NCI-H82 treated with DMSO at 0.1 percent for 48 hours (cell line): ENCODE results near the gene ZP2.
"Not testable (repeated sequence)": the region's sequence is repeated elsewhere in the genome, so short reads cannot be mapped to it uniquely, and the experiment has no call there.

ENCODE experiments used
- DNase-seq: peaks from one replicate; lab custom pipeline; 2025; ENCODE audit not compliant: unreplicated experiment; lab: John Stamatoyannopoulos, UW

ZP2 gene

DNA sequence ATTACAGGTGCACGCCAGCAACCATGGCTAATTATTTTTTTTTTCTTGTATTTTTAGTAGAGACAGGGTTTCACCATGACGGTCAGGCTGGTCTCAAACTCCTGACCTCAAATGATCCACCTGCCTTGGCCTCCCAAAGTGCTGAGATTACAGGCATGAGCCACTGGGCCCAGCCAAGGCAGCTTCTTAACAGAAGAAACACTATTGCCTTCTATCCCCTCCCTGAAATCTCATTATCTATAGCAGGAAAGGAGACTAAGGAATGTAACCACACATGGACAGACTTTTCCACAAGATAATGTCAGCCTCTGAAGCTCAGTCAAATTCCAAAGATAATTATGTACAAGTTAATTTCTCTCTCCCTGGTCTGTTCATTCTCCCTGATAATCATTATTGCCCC is 5.7 kb upstream of the ZP2 start:
- DNase-seq: no peak

DNA sequence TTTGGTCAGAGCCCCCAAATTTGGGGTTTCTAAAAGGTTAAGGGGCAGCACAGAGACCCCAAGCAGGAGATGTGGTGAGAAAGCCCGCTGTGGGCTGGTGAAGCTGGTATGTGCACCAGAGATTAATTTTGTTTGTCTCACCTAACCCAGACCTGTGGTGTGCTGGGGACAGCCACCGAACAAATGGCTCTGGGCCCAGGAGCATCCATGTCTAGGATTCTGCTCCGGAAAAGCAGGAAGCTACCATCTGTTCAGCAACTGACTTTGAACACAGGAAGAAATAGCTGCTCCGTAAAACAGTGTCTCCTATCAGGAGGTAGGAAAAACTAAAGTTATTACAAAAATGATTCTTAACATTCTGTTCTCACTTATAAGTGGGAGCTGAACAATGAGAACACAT is 2.7 kb upstream of the ZP2 start:
- no peak for DNase-seq

GRCh38 chr16:21208446-21209230 is 2.7 kb downstream of the ZP2 start:
- DNase-seq: no peak

DNA sequence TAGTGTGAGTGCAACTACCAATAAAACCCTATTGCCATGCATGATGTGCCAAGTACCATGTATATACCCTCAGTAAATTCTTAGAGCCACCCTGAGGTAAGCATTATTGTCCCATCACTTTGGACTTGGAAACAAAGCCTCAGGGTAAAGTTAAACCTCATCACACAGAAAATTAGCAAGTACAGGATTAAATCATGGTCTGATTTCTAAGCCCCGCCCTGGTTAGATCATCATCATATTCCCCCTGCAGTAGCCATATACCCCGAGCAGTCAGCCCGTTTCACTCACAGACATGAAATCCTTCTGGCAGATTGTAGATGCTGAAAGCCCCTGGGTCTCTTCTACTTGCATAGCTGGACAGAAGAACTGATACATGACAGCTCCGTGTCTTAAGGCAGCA is 4.8 kb downstream of the ZP2 start:
- no peak for DNase-seq

DNA sequence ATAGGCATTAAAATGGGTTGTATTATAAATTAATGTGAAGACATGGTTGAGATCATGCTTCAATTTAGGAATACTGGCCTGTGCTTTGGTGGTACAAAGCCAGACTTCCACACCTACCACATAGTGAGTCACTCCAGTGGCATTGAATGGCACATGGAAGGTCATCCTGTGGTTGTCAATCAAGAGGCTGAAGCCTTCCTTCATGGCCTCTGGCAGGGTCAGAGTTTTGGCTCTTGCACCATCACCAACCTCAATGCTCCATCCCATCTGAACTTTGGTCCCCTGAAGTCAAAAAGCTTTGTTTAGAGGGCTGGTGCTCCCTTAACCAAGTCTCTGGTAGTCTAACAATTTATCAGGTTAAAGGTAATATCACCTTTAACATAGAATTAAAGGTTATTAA is 6.1 kb downstream of the ZP2 start:
- DNase-seq: no peak

- no peak for DNase-seq
These were observed 8.1 kb downstream of the ZP2 start for GRCh38 chr16:21203155-21203797.

DNA sequence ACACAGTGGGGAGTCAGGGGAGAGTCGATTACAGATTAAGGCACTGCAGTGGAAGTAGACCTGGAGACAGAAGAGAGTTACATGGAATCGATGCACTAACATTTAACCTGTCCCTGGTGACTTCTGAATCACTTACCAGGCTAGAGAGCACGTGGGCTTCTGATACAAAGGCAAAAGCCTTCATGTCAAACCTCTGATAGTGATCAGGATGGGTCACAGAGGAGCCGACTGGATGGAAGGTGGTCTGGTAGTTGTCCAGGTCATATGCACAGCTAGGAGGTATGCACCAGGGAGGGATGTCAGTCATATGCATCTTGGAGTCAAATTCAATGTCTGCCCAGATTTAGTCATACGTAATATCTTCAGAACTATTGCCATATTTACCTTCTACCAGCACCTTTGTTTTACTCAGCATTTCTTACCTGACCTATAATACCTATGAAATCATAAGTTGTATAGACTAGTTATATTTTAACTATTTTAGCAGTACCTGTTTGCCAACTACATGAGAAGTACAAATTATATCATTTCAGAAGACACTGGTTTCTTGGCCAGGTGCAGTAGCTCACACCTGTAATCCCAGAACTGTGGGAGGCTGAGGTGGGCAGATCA is 11.7 kb downstream of the ZP2 start:
- no peak for DNase-seq

DNA sequence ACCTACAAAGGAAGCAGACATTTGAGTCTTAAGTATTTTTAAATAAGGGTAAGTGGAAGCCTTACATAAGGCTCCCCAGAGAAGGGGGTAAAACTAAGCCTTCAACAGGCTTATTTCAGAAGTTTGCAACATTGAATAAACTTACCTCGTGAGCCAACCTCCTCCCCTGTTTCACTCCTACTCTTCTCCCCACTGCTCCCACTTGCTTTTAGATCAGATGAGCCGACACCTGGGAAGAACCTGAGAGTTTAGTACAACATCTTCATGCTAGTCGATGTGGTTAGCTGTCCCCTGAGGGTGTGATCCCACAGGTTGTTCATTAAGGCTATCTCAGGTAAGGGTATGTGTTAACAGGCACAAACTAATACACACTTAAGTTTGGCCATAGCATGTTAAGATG is 13.8 kb downstream of the ZP2 start:
- no peak for DNase-seq

GRCh38 chr16:21197112-21197511 is 14.3 kb downstream of the ZP2 start:
- DNase-seq: no peak

GRCh38 chr16:21195330-21195729 is 16.0 kb downstream of the ZP2 start:
- not testable (repeated sequence) for DNase-seq

DNA sequence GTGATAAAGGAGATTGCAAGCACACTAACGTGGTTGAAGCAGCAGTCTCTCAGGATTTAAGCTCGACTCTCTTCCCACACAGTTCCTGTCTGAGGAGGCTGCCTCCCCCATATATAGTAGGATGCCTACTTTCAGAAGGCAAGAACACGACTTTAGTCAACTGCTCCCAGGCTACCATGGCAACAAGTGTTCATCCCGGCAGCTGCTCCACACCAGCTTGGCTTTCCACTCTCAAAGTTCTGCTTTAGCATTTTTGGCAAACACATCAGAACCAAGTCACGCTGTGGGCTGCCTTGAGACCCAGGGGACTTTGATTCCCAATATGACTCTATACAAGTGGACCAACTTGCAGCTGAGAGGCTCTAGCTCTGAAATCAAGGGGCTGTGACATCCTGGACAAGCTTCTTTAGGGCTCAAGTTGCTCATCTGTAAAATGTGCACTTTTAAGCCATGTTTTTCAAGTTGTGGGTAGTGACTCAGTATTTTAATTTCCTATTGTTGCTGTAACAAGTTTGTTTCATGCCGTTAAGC is 16.5 kb downstream of the ZP2 start:
- no peak for DNase-seq

DNA sequence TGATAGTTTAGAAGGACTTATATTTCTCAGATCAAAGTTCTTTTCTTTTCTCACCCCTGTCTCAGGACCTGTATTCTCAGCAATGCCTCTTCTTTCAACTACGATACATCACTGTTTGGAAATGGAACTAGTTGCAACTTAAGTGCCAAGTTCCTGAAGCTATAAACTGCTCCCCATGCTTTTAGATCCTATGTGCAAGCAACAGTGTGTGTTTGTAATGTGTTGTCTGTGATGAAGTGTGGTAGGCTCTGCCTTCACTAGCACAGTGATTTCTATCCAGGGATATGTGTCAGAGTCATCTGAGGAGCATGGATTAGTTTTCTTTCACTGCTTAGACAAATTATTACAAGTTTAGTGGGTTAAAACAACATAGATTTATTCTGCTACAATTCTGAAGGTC is 18.4 kb downstream of the ZP2 start:
- no peak for DNase-seq

DNA sequence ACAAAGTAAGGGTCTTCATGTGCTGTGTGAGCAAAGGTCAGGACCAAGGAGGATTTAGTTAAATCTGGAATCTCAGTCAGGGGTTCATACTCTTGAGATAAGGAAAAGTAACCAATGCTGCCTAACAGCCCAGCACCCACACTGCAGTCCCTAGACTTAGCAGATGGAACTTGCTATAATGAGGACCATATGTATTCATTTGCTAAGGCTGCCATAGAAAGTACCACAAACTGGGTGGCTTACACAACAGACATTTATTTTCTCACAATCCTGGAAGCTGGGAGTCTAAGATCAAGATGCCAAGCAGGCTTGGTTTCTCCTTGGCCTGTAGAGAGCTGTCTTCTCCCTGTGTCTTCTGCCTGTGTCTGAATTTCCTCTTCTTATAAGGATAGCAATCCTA is 20.8 kb downstream of the ZP2 start:
- peak; percentile 73 for DNase-seq

GRCh38 chr16:21190013-21190412 is 21.4 kb downstream of the ZP2 start:
- DNase-seq: no peak

DNA sequence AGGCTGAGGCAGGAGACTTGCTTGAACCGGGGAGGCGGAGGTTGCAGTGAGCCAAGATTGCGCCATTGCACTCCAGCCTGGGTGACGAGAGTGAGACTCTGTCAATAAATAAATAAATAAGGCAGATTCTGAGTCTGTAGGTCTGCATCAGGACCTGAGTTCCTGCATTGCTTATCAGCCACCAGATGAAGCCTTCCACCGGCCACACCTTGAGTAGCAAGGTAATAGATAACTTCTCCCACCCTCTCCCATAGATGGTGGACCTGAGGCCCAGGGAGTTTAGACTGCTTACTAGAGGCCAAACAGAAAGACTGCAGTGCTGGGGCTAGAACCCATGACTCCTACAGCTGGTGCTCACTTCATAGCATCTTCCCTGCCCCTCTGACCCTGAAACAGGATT is 22.1 kb downstream of the ZP2 start:
- no peak for DNase-seq

DNA sequence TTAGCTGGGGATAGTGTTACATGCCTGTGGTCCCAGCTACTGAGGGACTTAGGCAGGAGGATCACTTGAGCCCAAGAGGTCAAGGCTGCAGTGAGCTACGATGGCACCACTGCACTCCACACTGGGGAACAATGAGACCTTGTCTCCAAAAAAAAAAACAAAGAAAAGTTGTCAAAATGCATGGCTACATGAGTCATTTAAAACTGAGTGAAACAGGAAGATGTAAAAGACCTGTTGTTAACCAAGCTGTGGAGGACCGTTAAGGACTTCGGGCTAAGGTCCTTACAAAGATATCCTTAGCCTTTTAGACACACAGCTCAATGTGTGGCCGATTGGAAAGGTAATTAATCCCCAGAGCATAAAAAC is 25.1 kb downstream of the ZP2 start:
- no peak for DNase-seq

DNA sequence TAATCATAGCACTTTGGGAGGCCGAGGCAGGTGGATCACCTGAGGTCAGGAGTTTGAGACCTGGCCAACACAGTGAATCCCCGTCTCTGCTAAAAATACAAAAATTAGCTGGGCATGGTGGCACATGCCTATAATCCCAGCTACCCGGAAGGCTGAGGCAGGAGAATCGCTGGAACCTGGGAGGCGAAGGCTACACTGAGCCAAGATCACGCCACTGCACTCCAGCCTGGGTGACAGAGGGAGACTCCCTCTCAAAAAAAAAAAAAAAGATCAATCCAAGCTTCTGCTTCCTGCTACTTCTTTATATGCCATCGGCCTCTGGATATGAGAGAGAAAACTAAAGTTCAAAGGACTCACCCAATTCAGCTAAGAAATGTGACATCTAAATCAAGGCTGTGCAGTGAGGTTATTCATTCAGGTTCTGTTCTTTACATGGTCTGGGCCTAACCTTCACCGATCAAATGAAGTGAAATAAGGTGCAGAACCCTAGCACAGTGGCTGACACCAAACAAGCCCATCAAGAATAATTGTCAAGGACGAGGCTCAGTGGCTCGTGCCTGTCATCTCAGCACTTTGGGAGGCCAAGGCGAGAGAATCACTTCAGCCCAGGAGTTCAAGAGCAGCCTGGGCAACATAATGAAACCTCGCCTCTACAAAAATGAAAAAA is 25.6 kb downstream of the ZP2 start:
- DNase-seq: no peak

DNA sequence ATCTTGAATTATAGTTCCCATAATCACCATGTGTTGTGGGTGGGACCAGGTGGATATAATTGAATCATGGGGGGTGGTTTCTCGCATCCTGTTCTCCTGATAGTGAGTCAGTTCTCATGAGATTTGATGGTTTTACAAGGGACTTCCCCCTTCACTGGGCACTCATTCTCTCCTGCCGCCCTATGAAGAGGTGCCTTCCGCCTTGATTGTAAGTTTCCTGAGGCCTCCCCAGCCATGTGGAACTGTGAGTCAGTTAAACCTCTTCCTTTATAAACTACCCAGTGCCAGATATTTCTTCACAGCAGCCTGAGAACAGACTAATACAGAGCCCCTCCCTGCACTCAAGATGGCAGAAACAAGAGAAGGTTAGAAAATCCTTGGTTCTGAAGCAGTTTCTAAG is 26.5 kb downstream of the ZP2 start:
- no peak for DNase-seq

GRCh38 chr16:21183995-21184394 is 27.4 kb downstream of the ZP2 start:
- no peak for DNase-seq

- no peak for DNase-seq
These were observed 31.4 kb downstream of the ZP2 start for GRCh38 chr16:21179983-21180365.

DNA sequence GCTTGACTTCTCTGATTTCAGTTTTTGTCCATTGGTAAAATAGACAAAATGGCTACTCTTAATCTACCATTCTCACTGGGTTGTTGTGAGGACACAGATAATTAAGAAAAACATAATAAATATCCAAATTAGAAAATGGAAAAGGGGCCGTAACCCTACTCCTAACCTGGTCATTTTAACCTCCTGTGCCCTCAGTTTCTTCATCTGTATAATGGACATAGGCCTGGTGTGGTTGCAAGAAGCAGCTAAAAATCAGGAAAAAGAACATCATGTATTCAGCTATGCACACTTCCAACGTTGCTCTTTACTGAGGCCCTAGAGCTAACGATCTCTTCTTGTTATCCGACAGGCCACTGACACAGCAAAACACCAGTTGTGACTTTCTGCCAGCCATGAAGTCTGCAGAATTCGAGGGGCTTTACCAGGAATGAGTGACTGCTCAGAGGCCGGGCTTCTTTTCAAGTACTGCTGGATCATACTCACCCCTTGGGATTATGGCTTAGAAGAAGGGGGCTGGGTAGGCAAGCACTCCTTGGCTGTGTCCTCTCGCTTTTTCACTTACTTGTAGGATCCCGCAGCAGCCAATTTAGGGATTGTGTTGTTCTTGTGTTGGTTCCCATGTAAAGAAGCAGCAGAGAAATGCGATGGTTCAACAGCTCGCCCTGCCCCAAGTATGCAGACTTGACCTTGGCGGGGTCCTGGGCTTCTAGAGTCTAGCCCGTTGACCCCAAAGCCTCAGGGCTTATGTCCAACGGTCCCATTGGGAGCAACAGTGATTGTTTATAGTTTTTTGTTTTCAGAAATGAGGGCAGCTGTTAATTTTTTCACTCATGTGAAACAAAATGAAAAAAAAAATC is 32.0 kb downstream of the ZP2 start:
- DNase-seq: no peak
